HG03565 (cell line): Measurements from ENCODE around the gene HDAC1.

Source experiments
- ATAC-seq: cut with Tn5 transposase; IDR thresholded peaks from one replicate; pipeline ENCODE4 v1.9.1; 2021; ENCODE audit warnings: mild to moderate bottlenecking, moderate library complexity; ENCODE audit not compliant: unreplicated experiment

Gene HDAC1

GRCh38 chr1:32321712-32322291 is 29.9 kb downstream of the HDAC1 start:
- no peak for ATAC-seq

GRCh38 chr1:32327204-32327603 is 35.3 kb downstream of the HDAC1 start:
- ATAC-seq = no peak

GRCh38 chr1:32329931-32330466 is 38.1 kb downstream of the HDAC1 start:
- no peak for ATAC-seq

GRCh38 chr1:32330558-32331151 is 38.8 kb downstream of the HDAC1 start:
- ATAC-seq = no peak

- no peak for ATAC-seq
Observed at GRCh38 chr1:32331549-32331948, 39.7 kb downstream of the HDAC1 start.

GRCh38 chr1:32332290-32333079 is 40.6 kb downstream of the HDAC1 start:
- ATAC-seq = no peak

GRCh38 chr1:32333251-32333963 is 41.5 kb downstream of the HDAC1 start:
- ATAC-seq = no peak

- ATAC-seq = no peak
Observed at GRCh38 chr1:32334274-32334861, 42.5 kb downstream of the HDAC1 start.

GRCh38 chr1:32334864-32335534 is 43.1 kb downstream of the HDAC1 start:
- ATAC-seq = no peak

- no peak for ATAC-seq
Observed at GRCh38 chr1:32335535-32335789, 43.6 kb downstream of the HDAC1 start.

- peak; percentile 29 for ATAC-seq
Observed at GRCh38 chr1:32335790-32336590, 44.1 kb downstream of the HDAC1 start, which contains the start of gene MARCKSL1. Gene MARCKSL1 (minus strand): TSS chr1:32336233. CDS start chr1:32336033, 200 bp downstream.

- ATAC-seq = no peak
Observed at GRCh38 chr1:32336591-32336932, 44.7 kb downstream of the HDAC1 start.

- no peak for ATAC-seq
Observed at GRCh38 chr1:32336963-32337675, 45.2 kb downstream of the HDAC1 start.

- ATAC-seq = no peak
Observed at GRCh38 chr1:32337855-32338636, 46.2 kb downstream of the HDAC1 start.

- no peak for ATAC-seq
Observed at GRCh38 chr1:32338637-32339145, 46.8 kb downstream of the HDAC1 start.

GRCh38 chr1:32339363-32339978 is 47.6 kb downstream of the HDAC1 start:
- no peak for ATAC-seq

GRCh38 chr1:32341186-32341757 is 49.4 kb downstream of the HDAC1 start:
- no peak for ATAC-seq
